Muscle of leg (tissue), 11 donors: Measurements from ENCODE around the gene NELL2. TPM values are rescaled to one million over a fixed set of nuclear protein-coding genes. Genes with fewer than 3 reads are reported as not detected.
A peak's percentile ranks its signal among the peaks of the same experiment; 100 is the strongest.
"Not testable (repeated sequence)": the region's sequence is repeated elsewhere in the genome, so short reads cannot be mapped to it uniquely, and the experiment has no call there.

Experiments
- DNase-seq: peaks from one replicate; pipeline ENCODE4 v3.0.0; 2013
- H3K27ac ChIP-seq: one replicate; pipeline ENCODE4 v1.5.1; 2013; ENCODE audit warnings: mild to moderate bottlenecking, low read length, control low read depth
- H3K27me3 ChIP-seq: one replicate; pipeline ENCODE4 v1.6.1; 2013; ENCODE audit warnings: low read length; ENCODE audit not compliant: control insufficient read depth, insufficient read depth
- H3K36me3 ChIP-seq: one replicate; pipeline ENCODE4 v1.6.1; 2013; ENCODE audit warnings: low read length; ENCODE audit not compliant: control insufficient read depth, insufficient read depth
- H3K4me1 ChIP-seq: one replicate; pipeline ENCODE4 v1.6.1; 2013; ENCODE audit warnings: low read length; ENCODE audit not compliant: control insufficient read depth, insufficient read depth
- H3K4me3 ChIP-seq: one replicate; pipeline ENCODE4 v1.5.1; 2013; ENCODE audit warnings: low read length, control low read depth
- H3K9me3 ChIP-seq: replicated peaks from 2 replicates; pipeline ENCODE4 v1.6.1; 2013; ENCODE audit warnings: low read depth, low read length; ENCODE audit not compliant: control insufficient read depth
- WGBS: methylation state at CpG from one replicate; pipeline ENCODE4 v1.1.5; 2013; ENCODE audit warnings: missing lambda C conversion rate; ENCODE audit not compliant: insufficient coverage; 5-methylcytosine and 5-hydroxymethylcytosine counted together
- polyA plus RNA-seq, 8 donors: library from polyadenylated mRNA; unstranded; fragments of 120-200 nt; gene quantifications; one replicate each; pipeline versions ENCODE4 v1.2.1 to v1.2.3, GENCODE V29; 2013; ENCODE audit warnings: inconsistent platforms in 1 of 8, low replicate concordance in 1 of 8; ENCODE audit not compliant: insufficient read length in 8 of 8, insufficient read depth in 1 of 8
- total RNA-seq: library from RNA; stranded (reverse); fragments of 120-200 nt; gene quantifications from one replicate; pipeline ENCODE4 v1.2.4, GENCODE V29; 2013

NELL2 gene
- total and polyA plus RNA-seq, 9 donors, result 0.57 to 5.7 (median 1.6) TPM

DNA sequence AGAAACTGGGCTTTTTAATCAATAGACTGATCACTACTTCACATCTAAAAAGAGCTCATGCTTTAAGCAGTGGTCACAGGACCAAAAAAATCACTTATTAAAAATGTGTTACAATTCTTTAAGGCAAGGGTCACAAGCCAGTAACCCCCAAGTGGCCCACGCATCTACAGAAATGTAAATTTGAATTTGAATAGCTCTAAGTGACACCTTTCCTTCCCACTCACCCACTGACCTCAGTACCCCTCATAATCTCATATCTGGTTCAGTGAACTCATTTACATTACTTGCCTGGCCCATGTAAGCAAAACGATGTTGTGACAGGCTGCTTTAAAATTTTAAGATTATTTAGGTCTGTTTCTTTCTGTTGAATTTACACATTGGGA lies 27.4 kb downstream of the NELL2 start:
- no peak for DNase-seq
- WGBS, result no CpG with 5 or more reads among the region's 2 CpGs
- no peaks in the 10 kb centered on the region for H3K9me3 ChIP-seq
- H3K27me3 ChIP-seq, result no peaks in the 10 kb centered on the region
- H3K4me3 ChIP-seq, result no peak overlapping the region
- no peak overlapping the region for H3K27ac ChIP-seq
- no peaks in the 10 kb centered on the region for H3K4me1 ChIP-seq
- H3K36me3 ChIP-seq, result no peaks in the 10 kb centered on the region

GRCh38 chr12:44847888-44848702 lies 28.0 kb downstream of the NELL2 start:
- no peak overlapping the region for H3K4me3 ChIP-seq
- H3K36me3 ChIP-seq, result no peaks in the 10 kb centered on the region
- H3K27ac ChIP-seq, result no peak overlapping the region
- H3K9me3 ChIP-seq, result no peaks in the 10 kb centered on the region
- no peaks in the 10 kb centered on the region for H3K27me3 ChIP-seq
- no peak for DNase-seq
- 94% methylated on average over 2 of the region's 6 CpGs for WGBS
- H3K4me1 ChIP-seq, result no peaks in the 10 kb centered on the region

GRCh38 chr12:44847403-44847802 lies 28.7 kb downstream of the NELL2 start:
- Histone ChIP-seq H3K4me1 (no peaks in the 10 kb centered on the region), H3K4me3 (no peak overlapping the region), H3K36me3 (no peaks in the 10 kb centered on the region), H3K9me3 (no peaks in the 10 kb centered on the region), H3K27ac (no peak overlapping the region), H3K27me3 (no peaks in the 10 kb centered on the region)
- no peak for DNase-seq
- WGBS, result no CpG with 5 or more reads among the region's 1 CpG

DNA sequence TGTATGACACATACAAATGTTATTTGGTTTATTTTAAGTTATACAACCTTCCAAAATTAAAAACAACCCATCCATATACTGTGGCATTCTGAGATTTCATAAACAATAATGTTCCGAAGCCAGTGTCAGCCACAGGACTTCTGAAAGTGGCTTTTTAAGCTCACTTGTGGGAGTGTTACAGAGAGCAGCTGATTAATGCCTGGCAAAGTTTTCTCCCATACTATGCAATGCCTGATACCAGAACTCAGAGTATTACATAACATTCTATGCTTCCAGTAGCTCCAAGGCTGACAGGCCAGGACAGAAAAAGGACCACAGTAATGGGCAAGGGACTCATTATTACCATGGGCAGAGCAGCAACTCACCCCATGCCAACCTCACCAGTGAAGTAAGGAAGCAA lies 29.3 kb downstream of the NELL2 start:
- DNase-seq, result peak; percentile 11
- Histone ChIP-seq H3K27ac (no peak overlapping the region), H3K27me3 (no peaks in the 10 kb centered on the region), H3K4me1 (no peaks in the 10 kb centered on the region), H3K9me3 (no peaks in the 10 kb centered on the region), H3K4me3 (no peak overlapping the region), H3K36me3 (no peaks in the 10 kb centered on the region)
- no CpG with 5 or more reads among the region's 1 CpG for WGBS

- DNase-seq, result no peak
- H3K9me3 ChIP-seq, result no peaks in the 10 kb centered on the region
- no peaks in the 10 kb centered on the region for H3K4me1 ChIP-seq
- H3K36me3 ChIP-seq, result no peaks in the 10 kb centered on the region
- no peak overlapping the region for H3K4me3 ChIP-seq
- no CpG with 5 or more reads among the region's 4 CpGs for WGBS
- no peak overlapping the region for H3K27ac ChIP-seq
- H3K27me3 ChIP-seq, result no peaks in the 10 kb centered on the region
Observed at GRCh38 chr12:44842669-44843068, 33.4 kb downstream of the NELL2 start.

GRCh38 chr12:44839785-44840184 lies 36.3 kb downstream of the NELL2 start:
- H3K36me3 ChIP-seq, result no peaks in the 10 kb centered on the region
- 86% methylated on average over 2 of the region's 2 CpGs for WGBS

DNA sequence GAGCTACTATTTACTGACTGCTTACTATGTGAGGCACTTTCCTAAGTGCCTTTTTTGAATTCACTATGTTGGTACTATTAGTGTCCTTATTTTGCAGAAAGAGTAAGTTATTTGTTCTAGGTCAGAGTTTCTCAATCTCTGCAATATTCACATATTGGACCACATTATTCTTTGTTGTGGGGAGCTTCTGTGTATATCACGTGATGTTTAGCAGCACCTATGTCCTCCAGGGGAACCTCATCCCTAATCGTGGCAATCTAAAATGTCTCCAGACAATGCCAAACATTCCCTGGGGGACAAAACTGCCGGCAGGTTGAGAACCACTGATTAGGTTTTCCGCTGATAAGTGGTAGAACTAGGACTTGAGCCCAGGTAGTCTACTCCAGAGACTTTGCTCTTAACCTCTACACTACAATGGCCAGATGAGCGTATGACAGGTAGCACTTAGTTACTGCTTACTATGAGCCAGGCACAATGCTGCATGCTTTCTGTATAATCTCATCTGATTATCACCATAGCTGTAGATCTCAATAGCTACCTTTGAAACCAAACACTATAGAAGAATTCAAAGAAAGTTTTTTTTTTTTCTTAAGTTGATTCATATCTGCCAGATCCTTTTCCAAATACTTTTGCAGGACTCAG lies 38.9 kb downstream of the NELL2 start:
- 93% methylated on average over 2 of the region's 5 CpGs for WGBS
- H3K9me3 ChIP-seq, result no peaks in the 10 kb centered on the region
- no peak overlapping the region for H3K27ac ChIP-seq
- DNase-seq, result no peak
- H3K4me3 ChIP-seq, result no peak overlapping the region
- H3K4me1 ChIP-seq, result no peaks in the 10 kb centered on the region
- no peaks in the 10 kb centered on the region for H3K27me3 ChIP-seq
- H3K36me3 ChIP-seq, result no peaks in the 10 kb centered on the region

More at GRCh38 chr12:44839785-44840184, 36.3 kb downstream of the NELL2 start:
- DNase-seq, result no peak
- Histone ChIP-seq H3K4me1 (no peaks in the 10 kb centered on the region), H3K4me3 (no peak overlapping the region), H3K27ac (no peak overlapping the region), H3K9me3 (no peaks in the 10 kb centered on the region), H3K27me3 (no peaks in the 10 kb centered on the region)

GRCh38 chr12:44835641-44836379 lies 40.3 kb downstream of the NELL2 start:
- H3K4me1 ChIP-seq, result no peaks in the 10 kb centered on the region
- no peaks in the 10 kb centered on the region for H3K9me3 ChIP-seq
- H3K4me3 ChIP-seq, result no peak overlapping the region
- no peak for DNase-seq
- WGBS, result 70% methylated on average over 4 of the region's 5 CpGs
- H3K27me3 ChIP-seq, result no peaks in the 10 kb centered on the region
- no peaks in the 10 kb centered on the region for H3K36me3 ChIP-seq
- no peak overlapping the region for H3K27ac ChIP-seq

DNA sequence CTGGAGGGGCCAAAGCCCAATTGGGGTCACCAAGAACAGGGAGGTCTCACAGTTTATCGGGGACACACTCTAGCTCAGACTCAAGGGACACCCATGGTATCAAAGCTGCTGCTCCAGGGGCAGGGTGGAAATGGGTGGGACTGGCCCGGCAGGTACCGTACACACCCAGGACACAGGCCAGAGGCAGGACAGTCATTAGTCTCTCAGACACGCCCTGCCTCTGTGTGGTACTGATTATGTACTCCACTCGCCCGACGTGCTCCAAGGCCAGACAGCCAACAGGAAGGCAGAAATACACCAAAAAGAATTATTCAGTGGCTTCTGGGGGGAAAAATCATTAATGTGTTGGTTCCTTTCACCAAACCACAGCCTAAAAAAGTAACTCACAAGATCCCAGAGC lies 41.1 kb downstream of the NELL2 start:
- 94% methylated on average over 3 of the region's 7 CpGs for WGBS
- DNase-seq, H3K4me3 ChIP-seq, H3K27me3 ChIP-seq, H3K36me3 ChIP-seq, H3K9me3 ChIP-seq, H3K27ac ChIP-seq, H3K4me1 ChIP-seq: not testable (repeated sequence)

DNA sequence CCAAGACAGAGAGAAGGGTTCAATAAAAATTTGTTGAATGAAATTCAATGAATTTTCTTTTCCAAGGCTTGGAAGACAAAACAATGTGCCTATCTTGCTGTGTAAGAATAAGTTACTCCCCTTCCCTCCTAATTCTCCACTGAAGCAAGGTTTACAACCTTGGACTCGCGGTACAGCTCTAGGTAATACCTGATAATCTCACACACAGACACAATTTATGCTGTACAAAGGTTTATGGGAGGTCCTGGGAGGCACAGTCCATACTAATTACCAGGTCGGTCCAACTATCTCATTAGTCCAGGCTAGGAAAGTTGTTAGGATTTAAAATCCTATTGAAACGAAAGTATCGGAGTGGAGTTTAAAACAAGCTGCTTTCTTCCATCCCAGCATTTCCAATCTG lies 42.6 kb downstream of the NELL2 start:
- no peaks in the 10 kb centered on the region for H3K9me3 ChIP-seq

More for the DNA sequence above, 42.6 kb downstream of the NELL2 start:
- whole genome bisulfite sequencing, result no CpG with 5 or more reads among the region's 5 CpGs
- H3K27ac ChIP-seq, result no peak overlapping the region
- no peaks in the 10 kb centered on the region for H3K36me3 ChIP-seq
- H3K4me1 ChIP-seq, result no peaks in the 10 kb centered on the region
- DNase-seq, result no peak
- H3K4me3 ChIP-seq, result no peak overlapping the region
- no peaks in the 10 kb centered on the region for H3K27me3 ChIP-seq
